Upper lobe of right lung (tissue), 1 donor: ENCODE results near the gene KLHL22. TPM values are rescaled to one million over a fixed set of nuclear protein-coding genes. Genes with fewer than 3 reads are reported as not detected.

Source experiments
- ATAC-seq: fragments of 200-7000 bp; cut with Tn5 transposase; one replicate; pipeline ENCODE4 v1.9.1; 2020; ENCODE audit warnings: mild to moderate bottlenecking, moderate library complexity
- DNase-seq: peaks from one replicate; pipeline ENCODE4 v3.0.0-alpha.2; 2020
- H3K27ac ChIP-seq: fragments of 200-600 bp; one replicate; pipeline ENCODE4 v1.8.0; 2022
- H3K27me3 ChIP-seq: fragments of 200-600 bp; one replicate; pipeline ENCODE4 v1.8.0; 2022; ENCODE audit warnings: mild to moderate bottlenecking
- H3K36me3 ChIP-seq: fragments of 200-600 bp; one replicate; pipeline ENCODE4 v1.8.0; 2022
- H3K4me1 ChIP-seq: fragments of 200-600 bp; one replicate; pipeline ENCODE4 v1.8.0; 2022
- H3K4me3 ChIP-seq: fragments of 200-600 bp; one replicate; pipeline ENCODE4 v1.8.0; 2022; ENCODE audit warnings: mild to moderate bottlenecking
- H3K9me3 ChIP-seq: fragments of 200-600 bp; one replicate; pipeline ENCODE4 v1.8.0; 2022
- intact Hi-C: fragments of 100-400 bp; cut with DNase I; formaldehyde crosslinking; loops from one replicate; pipeline ENCODE4 v1.11.0; 2022
- total RNA-seq: library from RNA; stranded (reverse); fragmentation: NEBNext Ultra II Directional; extraction: Animal tissue kit (Norgen Biotek cat#: 25700); gene quantifications from one replicate; pipeline ENCODE4 v1.2.1, GENCODE V29; 2021
- TF ChIP-seq, protein P1 (sequence below): fragments of 200-600 bp; IDR thresholded peaks from one replicate; pipeline ENCODE4 v1.8.0; 2022; ENCODE audit warnings: antibody characterized with exemption
- donor health status: DM: no; HTN: yes; CAD: no; lungs with severe emphysema.

Gene KLHL22
- total RNA-seq, 1 donor from 2014 or later: 23.3 TPM

DNA sequence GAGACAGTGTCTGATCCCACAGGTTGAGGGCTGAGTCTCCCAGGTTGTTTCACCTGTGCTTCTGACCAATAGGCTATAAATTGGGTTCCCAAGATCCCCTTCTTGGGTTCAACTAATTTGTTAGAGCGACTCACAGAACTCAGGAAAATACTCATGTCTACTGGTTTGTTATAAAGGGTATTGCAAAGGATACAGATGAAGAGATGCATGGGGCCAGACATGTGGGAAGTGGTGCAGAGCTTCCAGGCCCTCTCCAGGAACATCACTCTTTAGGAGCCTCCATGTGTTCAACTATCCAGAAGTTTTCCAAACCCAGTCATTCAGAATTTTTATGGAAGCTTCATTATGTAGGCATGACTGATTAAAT is 4.7 kb downstream of the KLHL22 start:
- H3K36me3 ChIP-seq: no peaks in the 10 kb centered on the region
- H3K4me3 ChIP-seq: no peak overlapping the region
- H3K27ac ChIP-seq: no peak overlapping the region
- peaks cover 10% of the 10 kb centered on the region for H3K4me1 ChIP-seq
- intact Hi-C loops: no loop called here
- DNase-seq (no peak), ATAC-seq (no peak)
- H3K27me3 ChIP-seq: no peaks in the 10 kb centered on the region
- no peaks in the 10 kb centered on the region for H3K9me3 ChIP-seq
- TF ChIP-seq, protein P1, sequence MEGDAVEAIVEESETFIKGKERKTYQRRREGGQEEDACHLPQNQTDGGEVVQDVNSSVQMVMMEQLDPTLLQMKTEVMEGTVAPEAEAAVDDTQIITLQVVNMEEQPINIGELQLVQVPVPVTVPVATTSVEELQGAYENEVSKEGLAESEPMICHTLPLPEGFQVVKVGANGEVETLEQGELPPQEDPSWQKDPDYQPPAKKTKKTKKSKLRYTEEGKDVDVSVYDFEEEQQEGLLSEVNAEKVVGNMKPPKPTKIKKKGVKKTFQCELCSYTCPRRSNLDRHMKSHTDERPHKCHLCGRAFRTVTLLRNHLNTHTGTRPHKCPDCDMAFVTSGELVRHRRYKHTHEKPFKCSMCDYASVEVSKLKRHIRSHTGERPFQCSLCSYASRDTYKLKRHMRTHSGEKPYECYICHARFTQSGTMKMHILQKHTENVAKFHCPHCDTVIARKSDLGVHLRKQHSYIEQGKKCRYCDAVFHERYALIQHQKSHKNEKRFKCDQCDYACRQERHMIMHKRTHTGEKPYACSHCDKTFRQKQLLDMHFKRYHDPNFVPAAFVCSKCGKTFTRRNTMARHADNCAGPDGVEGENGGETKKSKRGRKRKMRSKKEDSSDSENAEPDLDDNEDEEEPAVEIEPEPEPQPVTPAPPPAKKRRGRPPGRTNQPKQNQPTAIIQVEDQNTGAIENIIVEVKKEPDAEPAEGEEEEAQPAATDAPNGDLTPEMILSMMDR: no peak

DNA sequence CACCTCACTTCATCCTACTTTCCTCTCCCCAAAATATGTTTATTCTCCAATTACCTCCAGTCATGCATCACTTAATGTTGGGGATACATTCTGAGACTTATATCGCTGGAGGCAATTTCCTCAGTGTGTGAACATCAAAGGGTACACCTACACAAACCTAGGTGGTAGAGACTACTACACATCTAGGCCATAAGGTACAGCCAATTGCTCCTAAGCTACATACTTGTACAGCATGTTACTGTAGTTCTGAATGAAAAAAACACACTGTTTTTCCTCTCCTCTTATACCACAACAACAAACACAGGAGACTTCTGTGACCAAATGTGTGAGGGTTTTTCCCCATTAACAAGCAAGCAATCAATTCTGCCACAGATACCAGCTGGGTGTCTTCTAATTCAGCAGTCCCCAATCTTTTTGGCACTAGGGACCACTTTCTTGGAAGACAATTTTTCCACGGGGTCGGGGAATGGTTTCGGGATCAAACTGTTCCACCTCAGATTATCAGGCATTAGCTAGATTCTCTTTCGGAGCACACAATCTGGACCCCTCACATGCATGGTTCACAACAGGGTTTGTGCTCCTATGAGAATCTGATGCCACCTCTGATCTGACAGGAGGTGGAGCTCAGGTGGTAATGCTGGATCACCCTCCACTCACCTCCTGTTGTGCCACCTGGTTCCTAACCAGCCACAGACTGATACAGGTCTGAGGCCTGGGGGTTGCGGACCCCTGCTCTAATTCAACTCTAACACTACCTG is 5.2 kb downstream of the KLHL22 start:
- H3K4me3 ChIP-seq: no peak overlapping the region
- intact Hi-C loops: no loop called here
- ATAC-seq (no peak), DNase-seq (no peak)
- no peaks in the 10 kb centered on the region for H3K27me3 ChIP-seq
- H3K4me1 ChIP-seq: peaks cover 10% of the 10 kb centered on the region
- H3K9me3 ChIP-seq: no peaks in the 10 kb centered on the region
- TF ChIP-seq, protein P1: no peak
- H3K27ac ChIP-seq: no peak overlapping the region
- H3K36me3 ChIP-seq: no peaks in the 10 kb centered on the region

DNA sequence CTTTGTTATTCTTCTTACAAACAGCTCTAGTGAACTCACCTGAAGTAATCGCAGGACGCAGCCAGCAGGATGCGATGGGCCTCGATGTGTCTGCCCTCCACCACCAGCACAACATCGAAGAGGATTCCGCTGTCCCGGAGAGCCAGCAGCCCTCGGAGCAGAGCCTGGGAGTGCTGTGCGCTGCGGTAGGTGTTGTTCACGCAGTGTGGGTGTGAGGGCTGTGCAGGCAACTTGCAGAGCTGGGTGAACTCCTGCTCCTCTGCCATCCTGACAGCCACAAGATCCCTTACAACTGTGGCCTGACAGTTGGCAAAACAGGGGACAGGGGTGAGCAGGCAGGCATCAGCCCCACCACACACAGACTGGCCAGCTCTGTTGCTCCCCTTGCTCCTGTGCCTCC is 6.6 kb downstream of the KLHL22 start:
- Histone ChIP-seq H3K4me1 (peaks cover under 1% of the 10 kb centered on the region), H3K27ac (no peak overlapping the region), H3K4me3 (no peak overlapping the region), H3K9me3 (no peaks in the 10 kb centered on the region), H3K27me3 (no peaks in the 10 kb centered on the region), H3K36me3 (no peaks in the 10 kb centered on the region)
- intact Hi-C loops: no loop called here
- TF ChIP-seq, protein P1: no peak
- ATAC-seq (no peak), DNase-seq (no peak)

DNA sequence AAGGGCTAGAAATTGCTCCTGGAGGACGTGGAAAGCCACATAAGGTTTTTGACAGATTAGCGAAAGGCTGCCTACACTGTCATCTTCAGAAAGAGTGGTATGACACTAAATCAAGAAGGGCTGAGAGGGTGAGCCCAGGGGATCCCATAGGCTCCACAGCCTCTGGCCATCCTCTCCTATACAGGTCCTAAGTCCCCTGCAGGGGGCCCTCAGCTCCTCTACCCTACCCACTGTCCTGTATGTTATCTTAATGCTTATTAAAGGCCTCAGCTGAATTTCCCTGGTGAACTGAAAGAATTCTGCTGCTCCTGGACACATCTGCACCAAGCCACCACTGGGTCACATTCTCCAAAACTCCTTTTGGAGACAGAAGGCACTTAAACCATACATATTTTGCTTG is 7.9 kb downstream of the KLHL22 start:
- Histone ChIP-seq H3K27me3 (no peaks in the 10 kb centered on the region), H3K4me3 (no peak overlapping the region), H3K9me3 (no peaks in the 10 kb centered on the region), H3K36me3 (no peaks in the 10 kb centered on the region), H3K27ac (no peak overlapping the region), H3K4me1 (no peaks in the 10 kb centered on the region)
- intact Hi-C loops: no loop called here
- TF ChIP-seq, protein P1: no peak
- no peak for ATAC-seq
- DNase-seq: no peak

DNA sequence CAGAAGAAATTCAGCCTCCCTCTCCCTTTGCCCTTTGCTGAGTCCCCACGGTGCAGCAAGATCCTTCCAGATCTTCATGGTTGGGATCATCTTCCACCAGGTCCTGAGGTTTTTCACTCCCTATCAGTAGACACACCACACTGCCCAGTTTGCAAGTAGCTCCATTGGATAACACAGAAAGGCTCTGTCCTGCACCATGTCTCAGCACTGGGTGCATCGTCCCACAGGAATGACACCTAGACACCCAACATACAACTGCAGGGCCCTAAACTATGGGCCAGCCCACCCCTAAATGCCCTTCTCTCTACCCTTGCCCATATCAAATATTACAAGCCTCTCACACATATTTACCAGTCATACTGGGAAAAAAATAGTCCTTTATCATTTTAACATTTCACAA is 9.4 kb downstream of the KLHL22 start:
- H3K4me3 ChIP-seq: no peak overlapping the region
- H3K27me3 ChIP-seq: no peaks in the 10 kb centered on the region
- H3K27ac ChIP-seq: no peak overlapping the region
- no peaks in the 10 kb centered on the region for H3K4me1 ChIP-seq
- H3K36me3 ChIP-seq: no peaks in the 10 kb centered on the region
- DNase-seq (no peak), ATAC-seq (no peak)
- no peaks in the 10 kb centered on the region for H3K9me3 ChIP-seq
- intact Hi-C loops: no loop called here
- TF ChIP-seq, protein P1: no peak
